CD4-positive, alpha-beta T cell treated with Interleukin-2 at 100 ng/mL for 4 hours (primary cell): ENCODE results near the gene DLGAP3.
"Not testable (repeated sequence)": the region's sequence is repeated elsewhere in the genome, so short reads cannot be mapped to it uniquely, and the experiment has no call there.

Source experiments
- DNase-seq: peaks from one replicate; pipeline ENCODE4 v3.0.0-alpha.2; 2020; ENCODE audit warnings: low spot score

DLGAP3 gene

DNA sequence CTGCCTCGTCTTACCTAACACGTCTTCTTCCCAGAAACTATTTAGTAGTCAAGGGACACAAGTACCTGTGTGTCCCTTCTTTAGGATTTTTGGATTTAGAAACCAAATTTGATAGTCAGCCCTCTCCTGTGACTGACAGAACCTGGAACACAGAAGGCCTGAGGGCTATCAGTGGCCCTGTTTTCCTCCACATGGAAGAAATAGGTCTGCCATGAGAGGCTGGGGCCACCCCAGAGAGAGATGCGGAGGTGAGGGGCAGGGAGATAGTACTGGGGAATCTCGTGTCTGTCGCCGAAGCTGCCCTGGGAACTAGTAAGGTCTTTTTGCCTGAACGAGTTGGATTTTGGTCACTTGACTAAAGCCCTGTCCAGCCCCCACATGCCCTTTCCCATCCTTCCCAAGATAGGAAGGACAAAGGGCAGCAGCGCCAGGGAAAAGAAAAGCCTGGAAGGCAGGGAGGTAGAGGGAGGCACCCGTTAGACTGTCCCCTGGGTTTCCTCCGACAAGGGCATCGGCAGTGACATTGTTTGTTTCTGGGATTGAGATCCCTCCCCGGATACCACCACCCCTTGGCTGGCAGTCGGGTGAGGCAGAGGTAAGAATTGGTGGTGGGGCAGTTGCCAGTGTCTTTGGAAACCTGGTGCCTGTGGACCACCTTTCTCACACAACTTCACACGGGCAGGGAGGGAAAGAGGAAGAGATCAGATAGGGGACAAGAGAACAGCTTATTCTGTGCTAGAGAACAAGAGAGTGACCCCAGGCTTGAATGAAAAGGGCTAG, 89.7 kb downstream of the DLGAP3 start:
- no peak for DNase-seq

DNA sequence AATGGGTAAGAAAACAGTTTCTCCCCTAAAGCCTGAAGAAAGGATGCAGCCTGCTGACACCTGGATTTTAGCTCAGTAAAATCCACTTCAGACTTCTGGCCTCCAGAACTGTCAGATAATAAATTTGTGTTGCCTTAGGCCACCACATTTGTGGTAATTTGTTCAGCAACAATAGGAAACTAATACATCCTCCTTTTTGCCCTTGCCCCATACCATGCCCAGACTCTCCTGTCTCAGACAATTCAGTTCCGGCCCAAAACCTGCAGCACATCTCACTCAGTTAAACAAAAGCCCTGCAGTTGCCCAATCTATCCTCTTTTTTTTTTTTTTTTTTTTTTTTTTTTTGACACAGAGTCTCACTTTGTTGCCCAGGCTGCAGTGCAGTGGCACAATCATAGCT, 95.7 kb downstream of the DLGAP3 start:
- no peak for DNase-seq

DNA sequence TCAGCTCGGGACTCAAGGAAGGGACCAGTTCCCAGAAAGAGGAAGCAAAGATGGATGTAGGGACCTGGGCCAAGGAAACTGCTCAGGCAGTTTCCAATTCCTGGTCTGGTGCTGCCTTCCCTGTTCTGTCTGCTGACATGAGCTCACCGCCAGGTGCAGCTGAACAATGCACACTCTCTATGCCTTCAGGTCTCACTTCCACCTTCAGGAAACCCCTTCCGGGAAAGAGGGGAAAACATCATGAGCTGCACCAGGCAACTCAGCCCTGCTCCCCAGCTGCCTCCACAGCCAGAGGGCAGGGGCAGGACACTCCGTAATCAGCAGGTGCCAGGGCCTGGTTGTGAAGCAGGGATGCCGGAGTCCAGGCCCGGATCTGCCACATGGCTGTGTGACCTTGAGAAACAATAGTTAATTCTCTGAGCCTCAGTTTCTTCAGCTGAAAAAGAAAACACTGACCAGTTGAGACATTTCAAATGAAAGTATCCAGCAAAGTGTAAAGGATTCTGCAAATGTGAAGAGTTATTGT, 97.7 kb downstream of the DLGAP3 start:
- no peak for DNase-seq

DNA sequence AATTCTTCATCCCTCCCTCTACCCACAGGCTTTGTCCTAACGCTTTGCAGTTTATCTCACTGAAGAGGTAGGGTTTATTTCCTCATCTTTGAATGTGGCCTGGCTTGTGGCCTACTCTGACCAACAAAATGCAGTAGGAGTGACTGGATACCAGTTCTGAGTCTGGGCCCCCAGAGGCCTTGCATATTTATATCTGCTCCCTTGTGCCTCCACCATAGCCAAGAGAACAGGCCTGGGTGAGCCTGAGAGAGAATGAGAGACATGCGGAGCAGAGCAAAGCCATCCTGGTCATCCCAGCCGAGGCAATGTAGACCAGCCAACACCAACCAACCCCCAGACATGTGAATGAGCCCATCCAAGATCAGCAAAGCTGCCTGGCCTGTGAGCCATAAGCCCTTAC, 100.2 kb downstream of the DLGAP3 start:
- DNase-seq = no peak

DNA sequence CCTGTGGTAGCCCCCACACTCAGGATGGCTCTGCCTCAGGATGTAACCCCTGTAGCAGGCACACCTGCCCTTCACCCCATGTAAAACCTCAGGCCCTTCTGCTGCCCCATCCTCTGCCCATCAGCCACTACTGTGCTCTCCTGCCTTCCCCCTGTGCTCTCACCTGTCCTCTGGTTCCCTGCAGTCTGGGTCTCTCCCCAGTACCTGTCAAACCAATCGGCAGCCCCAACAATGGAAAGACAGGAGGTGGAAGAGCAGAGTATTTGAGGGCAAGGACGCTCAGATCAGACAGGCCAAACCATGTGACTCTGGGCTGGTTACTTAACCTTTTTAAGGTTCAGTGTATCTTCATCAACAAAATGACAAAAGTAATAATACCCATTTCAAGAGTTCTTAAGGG, 100.8 kb downstream of the DLGAP3 start:
- no peak for DNase-seq

DNA sequence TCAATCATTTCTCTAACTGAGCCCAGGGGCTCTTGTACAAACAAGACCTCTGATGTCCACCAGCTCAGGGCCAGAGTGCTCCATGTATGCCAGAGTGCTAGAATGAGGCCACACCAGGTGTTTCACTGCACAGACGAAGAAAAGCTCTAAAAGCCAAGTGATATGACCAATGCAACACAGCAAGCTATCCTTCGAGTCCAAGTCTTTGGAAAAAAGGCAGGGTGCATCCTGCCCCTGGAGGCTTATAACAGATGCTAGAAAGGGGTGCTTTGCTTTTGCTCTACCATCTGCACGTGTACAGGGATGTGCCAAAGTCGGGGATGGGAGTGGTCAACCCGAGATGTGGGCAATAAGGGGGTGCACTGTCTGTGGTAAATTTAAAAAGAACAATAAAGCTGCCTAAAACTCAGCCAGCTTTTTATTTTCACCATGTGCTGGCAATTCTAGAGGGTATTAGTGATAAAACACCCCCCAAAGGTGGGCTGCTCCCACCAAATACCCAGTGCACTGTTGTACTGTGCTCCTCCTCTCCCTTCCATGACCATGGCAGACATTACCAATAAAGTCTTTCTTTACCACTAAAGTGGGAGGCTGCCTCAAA, 102.0 kb downstream of the DLGAP3 start:
- DNase-seq = no peak

DNA sequence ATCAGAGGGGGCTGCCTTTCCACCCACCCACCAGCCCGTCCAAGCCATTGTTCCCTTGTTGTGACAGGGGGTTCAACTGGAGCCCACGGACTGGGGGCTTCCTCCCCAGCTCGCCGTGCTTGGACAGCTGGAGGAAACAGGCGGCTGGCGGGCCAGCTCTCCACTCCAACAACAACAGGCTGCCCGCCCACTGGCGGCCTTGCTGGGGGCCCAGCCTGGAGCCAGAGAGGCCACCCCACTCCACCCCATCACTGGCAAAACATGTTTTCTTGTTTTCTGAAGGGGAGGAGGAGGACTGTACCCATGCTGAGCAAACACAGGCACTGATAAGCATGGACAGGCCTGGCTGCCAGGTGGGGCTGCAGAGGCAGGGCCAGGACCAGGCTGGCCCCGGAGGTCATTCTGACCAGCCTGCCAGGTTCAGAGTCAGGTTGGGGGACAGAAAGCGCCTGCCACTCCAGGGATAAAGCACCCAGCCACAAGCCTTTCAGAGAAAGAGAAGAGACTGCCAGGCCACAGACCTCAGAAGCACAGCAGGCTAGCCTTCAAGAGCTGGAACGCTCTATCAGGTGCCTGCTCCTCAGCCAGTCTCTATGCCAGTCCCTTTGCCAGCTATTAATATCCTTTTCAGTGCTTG, 103.9 kb downstream of the DLGAP3 start:
- DNase-seq = no peak

DNA sequence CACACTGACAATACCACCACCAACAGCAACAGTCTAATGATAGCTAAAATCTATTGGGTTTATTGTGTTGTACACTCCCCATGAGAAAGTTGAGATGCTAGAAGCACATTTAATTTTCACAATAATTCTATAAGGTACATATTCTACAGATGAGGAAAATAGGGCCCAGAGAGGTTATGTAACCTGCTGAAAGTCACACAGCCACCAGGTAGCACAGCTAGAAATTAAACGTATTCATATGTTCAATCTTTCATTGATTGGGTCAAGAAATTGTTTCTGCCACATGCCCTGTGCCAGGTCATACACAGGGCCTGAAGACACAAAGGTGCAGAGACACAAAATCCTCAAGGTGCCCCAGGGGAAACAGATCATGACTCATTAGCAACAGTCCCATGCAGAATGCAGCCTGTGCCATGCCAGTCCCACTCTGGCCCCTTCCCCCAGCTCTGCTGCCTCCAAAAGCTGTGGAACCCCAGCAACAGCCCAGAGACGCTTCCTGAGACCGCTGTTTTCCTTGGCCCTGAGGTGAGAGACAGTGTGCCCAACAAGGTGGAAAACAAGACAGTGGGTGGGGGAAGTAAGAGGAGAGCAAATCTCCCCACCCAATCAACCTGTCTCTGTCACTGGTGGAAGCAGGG, 104.5 kb downstream of the DLGAP3 start:
- DNase-seq = no peak

DNA sequence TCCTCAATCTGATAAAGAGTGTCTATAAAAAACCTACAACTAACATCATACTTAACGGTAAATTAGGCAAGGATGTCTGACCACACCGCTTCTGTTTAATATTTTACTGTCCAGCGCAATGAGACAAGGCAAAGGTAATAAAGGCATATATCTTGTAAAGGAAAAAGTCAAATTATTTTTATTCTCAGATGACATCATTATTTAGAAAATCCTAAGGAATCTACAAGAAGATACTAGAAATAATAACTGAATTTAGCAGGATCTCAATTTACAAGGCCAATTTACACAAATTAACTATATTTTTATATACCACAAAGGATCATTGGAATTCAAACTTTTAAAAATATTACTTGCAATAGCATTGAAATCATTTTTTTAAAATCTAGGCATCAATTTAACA, 107.2 kb downstream of the DLGAP3 start:
- DNase-seq = no peak

DNA sequence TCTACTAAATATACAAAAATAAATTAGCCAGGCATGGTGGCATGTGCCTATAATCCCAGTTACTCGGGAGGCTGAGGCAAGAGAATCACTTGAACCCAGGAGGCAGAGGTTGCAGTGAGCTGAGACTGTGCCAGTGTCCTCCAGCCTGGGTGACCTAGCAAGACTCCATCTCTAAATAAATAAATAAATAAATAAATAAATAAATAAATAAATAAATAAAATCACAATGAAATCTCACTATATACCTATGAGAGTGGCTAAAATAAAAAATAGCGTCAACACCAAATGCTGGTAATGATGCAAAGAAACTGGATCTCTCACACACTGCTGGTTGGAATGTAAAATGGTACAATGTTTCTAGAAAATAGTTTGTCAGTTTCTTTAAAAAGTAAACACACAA, 110.6 kb downstream of the DLGAP3 start:
- DNase-seq = not testable (repeated sequence)

DNA sequence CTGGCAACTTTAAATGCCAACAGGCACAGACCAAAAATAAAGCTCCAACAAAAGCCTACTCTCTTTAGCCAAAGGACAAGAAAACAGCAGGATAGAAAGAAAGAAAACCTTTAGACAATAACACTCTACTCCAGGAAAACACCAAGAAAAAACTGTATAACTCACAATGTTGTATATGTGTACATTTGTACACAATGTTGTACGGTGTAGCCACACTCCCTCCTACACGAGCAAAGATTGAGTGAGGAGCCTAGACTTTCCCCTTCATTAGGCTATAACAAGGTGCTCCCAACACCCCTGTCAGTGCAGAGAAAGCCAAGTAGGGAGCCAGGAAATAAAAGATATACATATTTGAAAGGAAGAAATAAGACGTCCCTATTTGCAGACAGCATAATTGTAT, 112.7 kb downstream of the DLGAP3 start:
- DNase-seq = no peak

DNA sequence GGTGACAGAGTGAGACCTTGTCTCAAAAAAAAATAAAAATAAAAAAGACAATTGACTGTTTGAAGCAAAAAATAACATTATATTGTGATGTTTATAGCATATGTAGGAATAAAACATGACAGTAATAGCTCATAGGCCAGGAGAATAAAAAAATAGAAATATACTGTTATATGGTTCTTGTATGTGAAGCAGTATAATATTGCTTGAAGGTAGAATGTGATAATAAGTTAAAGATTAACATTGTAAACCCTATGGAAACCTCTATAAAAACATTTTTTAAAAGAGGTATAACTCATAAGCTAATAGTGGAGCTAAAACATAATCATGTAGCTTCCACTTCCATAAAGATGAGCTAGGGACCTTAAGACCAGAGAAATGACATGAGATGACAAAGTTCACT, 113.1 kb downstream of the DLGAP3 start:
- DNase-seq = no peak
